HCEC 1CT (cell line): Measurements from ENCODE around the gene ARHGAP26.
A peak's percentile ranks its signal among the peaks of the same experiment; 100 is the strongest.
"Not testable (repeated sequence)": the region's sequence is repeated elsewhere in the genome, so short reads cannot be mapped to it uniquely, and the experiment has no call there.

Source experiments
- DNase-seq: peaks from one replicate; pipeline ENCODE4 v3.0.0-alpha.2; 2017

Gene ARHGAP26

DNA sequence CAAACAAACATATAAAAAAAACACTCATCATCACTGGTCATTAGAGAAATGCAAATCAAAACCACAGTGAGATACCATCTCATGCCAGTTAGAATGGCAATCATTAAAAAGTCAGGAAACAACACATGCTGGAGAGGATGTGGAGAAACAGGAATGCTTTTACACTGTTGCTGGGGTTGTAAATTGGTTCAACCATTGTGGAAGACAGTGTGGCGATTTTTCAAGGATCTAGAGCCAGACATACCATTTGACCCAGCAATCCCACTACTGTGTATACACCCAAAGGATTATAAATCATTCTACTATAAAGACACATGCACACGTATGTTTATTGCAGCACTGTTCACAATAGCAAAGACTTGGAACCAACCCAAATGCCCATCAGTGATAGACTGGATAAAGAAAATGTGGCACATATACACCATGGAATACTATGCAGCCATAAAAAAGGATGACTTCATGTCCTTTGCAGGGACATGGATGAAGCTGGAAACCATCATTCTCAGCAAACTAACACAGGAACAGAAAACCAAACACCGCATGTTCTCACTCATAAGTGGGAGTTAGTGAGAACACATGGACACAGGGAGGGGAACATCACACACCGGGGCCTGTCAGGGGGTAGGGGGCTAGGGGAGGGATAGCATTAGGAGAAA lies 433.3 kb downstream of the ARHGAP26 start:
- DNase-seq: not testable (repeated sequence)

- no peak for DNase-seq
Observed at GRCh38 chr5:143204474-143205246, 434.5 kb downstream of the ARHGAP26 start.

GRCh38 chr5:143205386-143205785 lies 435.2 kb downstream of the ARHGAP26 start:
- DNase-seq: peak; percentile 92

DNA sequence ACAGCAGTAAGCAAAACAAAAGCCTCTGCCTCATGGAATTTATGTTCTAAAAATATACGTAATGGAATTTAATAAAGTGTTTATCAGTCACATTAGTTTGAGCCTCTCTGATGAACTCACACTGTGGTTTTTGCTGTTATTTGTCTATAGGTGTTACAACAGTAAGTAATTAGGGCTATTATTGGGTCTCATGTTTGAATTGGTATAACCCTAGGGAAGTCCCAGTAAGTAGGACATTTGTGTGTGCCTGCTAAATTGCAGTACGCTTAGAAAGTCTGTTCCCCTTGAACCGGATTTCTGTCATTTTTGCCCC lies 435.7 kb downstream of the ARHGAP26 start:
- DNase-seq: no peak

DNA sequence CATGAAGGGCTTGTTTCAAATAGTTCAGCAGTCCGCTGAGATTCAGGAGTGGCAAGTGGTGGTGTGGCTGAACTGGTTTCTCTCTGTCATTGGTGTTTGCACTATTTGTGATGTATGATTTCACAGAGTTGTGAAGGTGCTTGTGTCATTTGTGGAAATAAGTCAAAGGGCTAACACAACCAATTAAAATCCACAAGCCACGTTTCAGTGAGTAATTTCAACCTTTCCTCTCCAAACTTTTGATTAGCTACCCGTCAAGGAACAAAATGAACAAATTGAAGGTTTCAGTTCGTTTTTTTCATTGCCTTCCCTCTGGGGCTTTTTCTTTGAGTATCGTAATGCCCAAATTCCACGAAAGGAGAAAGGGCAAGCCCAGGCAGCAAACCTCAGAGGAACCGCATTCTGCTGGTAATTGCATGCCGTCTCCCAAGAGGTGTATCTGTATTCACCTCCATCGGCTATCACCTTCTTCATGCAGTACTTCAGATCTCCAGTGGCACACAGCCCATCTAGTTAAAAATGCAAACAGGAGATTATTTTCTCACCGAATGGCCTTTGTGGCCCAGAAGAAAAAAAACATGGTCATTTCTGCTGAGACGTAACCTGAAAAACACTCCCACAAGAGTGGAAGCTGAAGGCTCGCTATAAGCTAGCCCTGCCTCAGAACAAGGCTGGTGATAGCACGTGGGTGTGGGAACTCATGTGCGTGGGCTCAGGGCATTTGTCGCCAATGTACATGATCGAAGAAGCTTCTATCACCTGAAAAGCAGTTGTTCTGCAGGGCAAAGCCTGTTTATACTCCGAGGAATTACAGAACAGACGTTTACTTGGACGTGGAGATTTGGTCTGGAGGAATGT lies 436.2 kb downstream of the ARHGAP26 start:
- no peak for DNase-seq

DNA sequence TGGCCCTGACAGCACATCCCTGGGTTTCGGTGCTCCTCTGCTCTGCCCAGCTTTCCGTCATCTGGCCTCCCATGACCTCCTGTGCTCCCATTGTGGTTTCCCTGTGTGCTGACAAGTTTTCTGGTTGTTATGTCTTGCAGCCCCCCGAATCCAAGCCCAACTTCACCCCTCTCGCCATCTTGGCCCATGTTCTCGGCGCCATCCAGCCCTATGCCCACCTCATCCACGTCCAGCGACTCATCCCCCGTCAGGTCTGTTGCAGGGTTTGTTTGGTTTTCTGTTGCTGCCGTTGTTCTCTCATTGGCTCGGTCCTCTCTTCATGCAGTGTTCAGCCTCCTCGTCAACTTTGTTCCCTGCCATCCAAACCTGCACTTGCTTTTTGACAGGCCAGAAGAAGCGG lies 436.9 kb downstream of the ARHGAP26 start:
- no peak for DNase-seq

- DNase-seq: no peak
Observed at GRCh38 chr5:143207563-143208364, 437.6 kb downstream of the ARHGAP26 start.

- DNase-seq: no peak
Observed at GRCh38 chr5:143208365-143208641, 438.1 kb downstream of the ARHGAP26 start.

DNA sequence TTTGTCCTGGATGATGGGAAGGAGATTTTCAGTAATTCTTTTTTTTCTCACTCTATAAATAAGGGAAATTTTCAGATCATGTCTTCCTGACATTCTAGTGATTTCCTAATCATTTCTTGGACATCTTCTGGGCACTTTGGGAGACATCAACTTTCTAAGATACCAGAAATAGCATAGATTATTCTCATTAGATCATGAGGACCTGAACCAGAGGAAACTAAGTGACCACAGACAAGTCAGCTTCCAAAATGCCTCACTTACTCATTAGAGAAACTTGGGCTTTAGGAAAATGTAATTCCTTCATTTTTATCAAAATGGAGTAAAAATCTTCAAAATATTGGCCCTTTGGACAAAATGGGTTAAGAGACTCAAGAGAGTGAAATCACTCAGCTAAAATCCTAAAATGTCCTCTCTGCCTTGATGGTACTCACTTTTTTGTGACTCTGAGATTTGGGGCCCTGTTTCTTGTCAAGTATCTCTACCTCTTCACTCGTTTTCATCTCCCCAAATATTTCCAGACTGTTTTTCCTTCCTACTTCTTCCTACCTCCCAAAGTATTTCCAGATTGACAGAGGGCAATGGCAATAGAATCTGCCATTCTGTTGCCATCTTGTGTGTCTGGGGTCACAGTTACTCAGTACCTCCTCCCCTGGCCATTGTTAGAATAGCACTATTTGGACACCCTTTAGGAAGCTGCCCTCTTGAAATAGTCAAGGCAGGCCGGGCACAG lies 438.8 kb downstream of the ARHGAP26 start:
- DNase-seq: no peak

DNA sequence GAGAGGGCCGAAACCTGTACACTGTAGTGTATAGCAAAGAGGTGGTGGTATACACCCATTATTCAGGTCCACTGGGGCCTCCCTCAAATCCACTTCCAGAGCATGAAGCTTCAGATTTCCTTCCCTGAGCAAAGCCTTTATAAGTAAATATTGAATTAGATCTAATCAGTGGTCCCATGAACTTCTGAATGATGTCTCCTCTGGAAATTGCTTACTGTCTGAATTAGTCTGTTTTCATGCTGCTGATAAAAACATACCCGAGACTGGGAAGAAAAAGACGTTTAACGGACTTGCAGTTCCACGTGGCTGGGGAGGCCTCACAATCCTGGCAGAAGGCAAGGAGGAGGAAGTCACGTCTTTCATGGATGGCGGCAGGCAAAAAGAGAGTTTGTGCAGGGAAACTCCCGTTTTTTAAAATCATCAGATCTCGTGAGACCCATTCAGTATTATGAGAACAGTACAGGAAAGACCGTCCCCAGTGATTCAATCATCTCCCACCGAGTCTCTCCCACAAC lies 439.8 kb downstream of the ARHGAP26 start:
- DNase-seq: no peak

DNA sequence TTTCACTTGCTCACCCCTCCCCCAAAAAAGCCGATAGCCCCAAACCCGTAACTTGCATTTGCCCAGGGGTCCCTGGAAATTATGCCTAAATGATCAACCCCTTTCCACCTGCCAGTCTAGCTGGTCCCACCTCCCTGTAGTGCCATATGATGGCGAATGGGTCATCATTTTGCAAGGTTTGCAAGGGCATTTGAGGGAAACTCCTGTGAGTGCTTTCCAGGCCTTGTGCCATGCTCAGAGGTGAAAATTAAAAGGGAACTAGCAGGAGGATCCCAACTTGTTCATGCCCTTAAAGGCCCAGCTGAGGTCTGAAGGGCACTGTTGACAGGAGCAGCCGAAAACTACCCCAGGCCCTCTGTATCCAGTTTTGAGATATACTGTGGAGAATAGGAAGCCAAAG lies 440.4 kb downstream of the ARHGAP26 start:
- no peak for DNase-seq

GRCh38 chr5:143212261-143212660 lies 442.1 kb downstream of the ARHGAP26 start:
- DNase-seq: no peak

DNA sequence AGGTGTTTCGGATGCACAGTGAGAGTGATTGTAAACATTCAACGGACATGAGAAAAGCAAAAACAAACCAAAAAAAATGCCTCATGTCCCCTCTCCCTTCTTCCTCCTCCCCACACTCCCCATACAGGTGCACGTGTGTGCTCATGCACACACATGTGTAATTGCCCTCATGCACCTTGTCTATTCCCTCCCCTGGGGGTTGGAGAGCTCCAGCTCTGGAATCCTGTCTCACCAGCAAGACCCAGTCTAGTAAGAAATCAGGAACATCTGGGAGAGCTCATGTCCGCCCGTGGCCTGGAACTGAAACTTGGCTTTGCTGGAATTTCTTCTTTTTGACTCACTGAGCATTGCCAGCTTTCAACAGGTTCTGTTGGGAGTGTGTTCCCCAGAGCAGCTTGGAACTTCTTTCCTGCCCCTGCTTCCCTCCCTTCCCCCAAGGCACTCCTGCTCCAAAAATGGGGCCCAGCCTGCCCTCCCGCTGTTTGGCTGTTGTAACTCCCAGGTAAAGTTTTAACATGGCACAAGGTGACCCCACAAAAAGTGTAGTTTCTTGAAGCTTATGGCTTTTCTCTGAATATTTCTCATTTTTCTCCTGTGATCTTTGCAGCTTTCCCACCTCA lies 443.2 kb downstream of the ARHGAP26 start:
- DNase-seq: no peak

GRCh38 chr5:143213851-143214363 lies 443.7 kb downstream of the ARHGAP26 start:
- no peak for DNase-seq

GRCh38 chr5:143214458-143214857 lies 444.3 kb downstream of the ARHGAP26 start:
- DNase-seq: no peak

GRCh38 chr5:143214890-143215289 lies 444.7 kb downstream of the ARHGAP26 start:
- no peak for DNase-seq

GRCh38 chr5:143215690-143216089 lies 445.5 kb downstream of the ARHGAP26 start:
- DNase-seq: no peak

DNA sequence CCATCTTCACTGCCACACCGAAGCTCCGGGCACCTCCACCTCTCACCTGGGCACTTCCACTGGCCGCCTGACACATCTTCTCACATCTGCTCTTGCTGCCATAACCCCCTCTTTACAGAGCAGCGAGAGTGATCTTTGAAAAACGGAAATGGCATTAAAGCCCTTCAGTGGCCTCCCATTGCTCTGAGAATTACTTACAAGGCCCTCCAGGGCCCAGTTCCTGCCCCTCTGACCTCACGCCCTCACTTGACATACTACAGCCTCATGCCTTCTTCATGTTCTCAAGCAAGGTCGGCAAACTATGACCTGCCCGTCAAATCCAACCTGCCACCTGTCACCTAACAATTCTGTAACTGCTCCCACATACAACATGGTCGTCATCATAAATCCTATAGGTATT lies 446.0 kb downstream of the ARHGAP26 start:
- no peak for DNase-seq

DNA sequence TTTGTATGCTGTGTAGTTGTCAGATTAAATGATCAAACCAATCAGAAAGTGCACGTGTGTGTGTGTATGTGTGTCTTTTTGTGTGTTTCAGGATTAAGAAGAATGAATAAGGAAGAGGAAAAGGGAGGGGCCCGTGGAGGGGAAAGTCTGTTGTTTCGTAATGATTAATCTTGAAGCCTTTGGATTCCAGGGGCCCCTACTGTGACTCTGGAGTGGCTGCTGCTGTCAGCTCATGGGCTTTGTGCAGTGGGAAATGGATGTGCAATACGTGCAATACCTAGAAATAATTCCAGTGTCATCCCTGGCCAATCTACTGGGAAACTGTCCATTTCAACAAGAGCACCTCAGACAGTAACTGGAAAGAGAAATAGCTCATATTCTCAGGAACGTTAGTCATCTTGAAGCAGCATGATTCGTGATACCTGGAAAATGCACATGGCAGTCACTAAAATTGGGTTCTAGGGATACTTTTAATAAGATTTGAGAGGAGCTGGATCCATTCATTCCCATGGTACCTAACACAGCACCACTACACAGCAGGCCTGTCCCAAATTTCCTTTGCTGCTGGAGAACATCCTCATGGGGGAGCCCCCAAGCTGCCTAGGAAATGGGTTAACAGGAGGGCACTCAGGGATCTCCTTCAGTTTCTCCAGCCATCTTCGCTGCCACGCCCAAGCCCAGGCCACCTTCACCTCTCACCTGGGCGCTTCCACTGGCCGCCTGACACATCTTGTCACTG lies 447.1 kb downstream of the ARHGAP26 start:
- DNase-seq: peak; percentile 51

- DNase-seq: no peak
Observed at GRCh38 chr5:143217804-143218160, 447.6 kb downstream of the ARHGAP26 start.
